ENCODE results near the gene FIS1.

- TF ChIP-seq, protein P1, sequence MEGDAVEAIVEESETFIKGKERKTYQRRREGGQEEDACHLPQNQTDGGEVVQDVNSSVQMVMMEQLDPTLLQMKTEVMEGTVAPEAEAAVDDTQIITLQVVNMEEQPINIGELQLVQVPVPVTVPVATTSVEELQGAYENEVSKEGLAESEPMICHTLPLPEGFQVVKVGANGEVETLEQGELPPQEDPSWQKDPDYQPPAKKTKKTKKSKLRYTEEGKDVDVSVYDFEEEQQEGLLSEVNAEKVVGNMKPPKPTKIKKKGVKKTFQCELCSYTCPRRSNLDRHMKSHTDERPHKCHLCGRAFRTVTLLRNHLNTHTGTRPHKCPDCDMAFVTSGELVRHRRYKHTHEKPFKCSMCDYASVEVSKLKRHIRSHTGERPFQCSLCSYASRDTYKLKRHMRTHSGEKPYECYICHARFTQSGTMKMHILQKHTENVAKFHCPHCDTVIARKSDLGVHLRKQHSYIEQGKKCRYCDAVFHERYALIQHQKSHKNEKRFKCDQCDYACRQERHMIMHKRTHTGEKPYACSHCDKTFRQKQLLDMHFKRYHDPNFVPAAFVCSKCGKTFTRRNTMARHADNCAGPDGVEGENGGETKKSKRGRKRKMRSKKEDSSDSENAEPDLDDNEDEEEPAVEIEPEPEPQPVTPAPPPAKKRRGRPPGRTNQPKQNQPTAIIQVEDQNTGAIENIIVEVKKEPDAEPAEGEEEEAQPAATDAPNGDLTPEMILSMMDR (IDR thresholded peaks at IDR 0.05): no peak
- no peak for TF ChIP-seq POLR2AphosphoS5 (IDR thresholded peaks at IDR 0.05)
Observed at GRCh38 chr7:101265622-101266516, 21.0 kb upstream of the FIS1 start.
